ENCODE results near the gene PLA2G2C. TPM values are rescaled to one million over a fixed set of nuclear protein-coding genes. Genes with fewer than 3 reads are reported as not detected.
A peak's percentile ranks its signal among the peaks of the same experiment; 100 is the strongest.

Gene PLA2G2C
- total RNA-seq, 1 donor from 2014 or later: not detected

DNA sequence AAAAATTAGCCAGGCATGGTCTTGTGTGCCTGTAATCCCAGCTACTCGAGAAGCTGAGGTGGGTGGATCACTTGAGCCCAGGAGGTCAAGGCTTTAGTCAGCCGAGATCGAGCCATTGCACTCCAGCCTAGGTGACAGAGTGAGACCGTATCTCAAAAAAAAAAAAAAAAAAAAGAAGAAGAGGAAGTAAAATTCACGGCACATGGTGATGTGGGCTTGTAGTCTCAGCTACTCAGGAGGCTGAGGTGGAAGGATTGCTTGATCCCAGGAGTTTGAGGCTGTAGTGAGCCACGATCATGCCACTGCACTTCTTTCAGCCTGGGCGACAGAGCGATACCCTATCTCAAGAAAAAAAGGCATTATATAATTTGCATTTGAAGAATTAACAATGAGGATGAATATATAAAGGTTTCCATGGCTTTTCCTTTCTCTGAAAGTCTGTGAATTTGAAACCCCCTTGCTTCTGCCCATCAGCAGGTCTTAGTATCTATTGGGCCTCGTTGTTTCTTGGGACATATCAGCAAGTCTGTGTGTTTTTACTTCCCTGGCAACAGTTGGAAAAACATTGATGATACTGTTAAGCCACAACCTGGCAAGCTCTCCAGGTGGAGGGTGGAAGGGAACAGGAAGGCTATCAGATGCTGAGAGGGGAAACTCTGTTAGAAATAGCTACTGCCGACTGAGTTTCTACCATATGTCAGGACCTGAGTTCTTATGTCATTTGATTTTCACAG, 62.4 kb downstream of the PLA2G2C start:
- H3K9me3 Mint-ChIP-seq: no peaks in the 10 kb centered on the region
- peak; percentile 64 for ATAC-seq (ENCODE audit: low read depth)
- ChIA-PET CTCF (interaction anchor here (1.1 kb wide), 1 partner anchor 28 kb away, joined by 5 read pairs; no protein-coding TSS in a partner anchor), POLR2A (interaction anchor here (0.6 to 1.0 kb wide), 4 partner anchors 46 to 1390 kb away, joined by 4 to 6 read pairs (median 5); no protein-coding TSS in a partner anchor)
- TF ChIP-seq, protein P1, sequence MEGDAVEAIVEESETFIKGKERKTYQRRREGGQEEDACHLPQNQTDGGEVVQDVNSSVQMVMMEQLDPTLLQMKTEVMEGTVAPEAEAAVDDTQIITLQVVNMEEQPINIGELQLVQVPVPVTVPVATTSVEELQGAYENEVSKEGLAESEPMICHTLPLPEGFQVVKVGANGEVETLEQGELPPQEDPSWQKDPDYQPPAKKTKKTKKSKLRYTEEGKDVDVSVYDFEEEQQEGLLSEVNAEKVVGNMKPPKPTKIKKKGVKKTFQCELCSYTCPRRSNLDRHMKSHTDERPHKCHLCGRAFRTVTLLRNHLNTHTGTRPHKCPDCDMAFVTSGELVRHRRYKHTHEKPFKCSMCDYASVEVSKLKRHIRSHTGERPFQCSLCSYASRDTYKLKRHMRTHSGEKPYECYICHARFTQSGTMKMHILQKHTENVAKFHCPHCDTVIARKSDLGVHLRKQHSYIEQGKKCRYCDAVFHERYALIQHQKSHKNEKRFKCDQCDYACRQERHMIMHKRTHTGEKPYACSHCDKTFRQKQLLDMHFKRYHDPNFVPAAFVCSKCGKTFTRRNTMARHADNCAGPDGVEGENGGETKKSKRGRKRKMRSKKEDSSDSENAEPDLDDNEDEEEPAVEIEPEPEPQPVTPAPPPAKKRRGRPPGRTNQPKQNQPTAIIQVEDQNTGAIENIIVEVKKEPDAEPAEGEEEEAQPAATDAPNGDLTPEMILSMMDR (IDR thresholded peaks at IDR 0.05): no peak
- H3K4me3 Mint-ChIP-seq: no peak overlapping the region
- no peaks in the 10 kb centered on the region for H3K27me3 Mint-ChIP-seq
- H3K36me3 Mint-ChIP-seq (ENCODE audit: low read depth): no peaks in the 10 kb centered on the region
- no peak overlapping the region for H3K27ac Mint-ChIP-seq
- no peak for DNase-seq
- peaks cover 71% of the 10 kb centered on the region for H3K4me1 Mint-ChIP-seq
- intact Hi-C loops (cut with micrococcal nuclease): no loop called here

DNA sequence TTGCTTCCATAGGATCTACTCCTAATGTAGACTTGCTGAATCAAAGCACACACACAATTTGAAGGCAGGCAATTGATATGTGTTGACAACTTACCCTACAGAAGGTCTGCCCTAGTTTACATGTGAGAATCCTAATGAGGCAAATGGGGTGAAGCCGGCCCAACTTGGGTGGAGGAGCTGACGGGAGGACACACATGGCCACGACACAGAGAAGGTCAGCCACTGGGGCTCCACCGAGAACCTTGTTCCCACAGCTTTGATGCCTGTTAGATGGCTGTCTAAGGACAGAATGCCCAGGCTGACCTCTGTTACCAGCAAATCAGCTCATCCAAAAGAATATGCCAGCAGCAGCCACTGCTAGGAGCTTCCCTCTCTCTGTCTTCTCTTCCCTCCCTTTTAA, 65.5 kb downstream of the PLA2G2C start:
- intact Hi-C loops (cut with micrococcal nuclease): no loop called here
- DNase-seq: no peak
- H3K36me3 Mint-ChIP-seq (ENCODE audit: low read depth): no peaks in the 10 kb centered on the region
- ATAC-seq (ENCODE audit: low read depth): no peak
- H3K9me3 Mint-ChIP-seq: no peaks in the 10 kb centered on the region
- CTCF ChIA-PET: interaction anchor here (0.9 kb wide), 1 partner anchor 32 kb away, joined by 3 read pairs; no protein-coding TSS in a partner anchor
- no peak overlapping the region for H3K27ac Mint-ChIP-seq
- no peaks in the 10 kb centered on the region for H3K27me3 Mint-ChIP-seq
- H3K4me3 Mint-ChIP-seq: no peak overlapping the region
- peaks cover 70% of the 10 kb centered on the region for H3K4me1 Mint-ChIP-seq
- POLR2A ChIA-PET: interaction anchor here (1.6 kb wide), 1 partner anchor 51 kb away, joined by 16 read pairs; no protein-coding TSS in a partner anchor
- TF ChIP-seq, protein P1 (IDR thresholded peaks at IDR 0.05): no peak

DNA sequence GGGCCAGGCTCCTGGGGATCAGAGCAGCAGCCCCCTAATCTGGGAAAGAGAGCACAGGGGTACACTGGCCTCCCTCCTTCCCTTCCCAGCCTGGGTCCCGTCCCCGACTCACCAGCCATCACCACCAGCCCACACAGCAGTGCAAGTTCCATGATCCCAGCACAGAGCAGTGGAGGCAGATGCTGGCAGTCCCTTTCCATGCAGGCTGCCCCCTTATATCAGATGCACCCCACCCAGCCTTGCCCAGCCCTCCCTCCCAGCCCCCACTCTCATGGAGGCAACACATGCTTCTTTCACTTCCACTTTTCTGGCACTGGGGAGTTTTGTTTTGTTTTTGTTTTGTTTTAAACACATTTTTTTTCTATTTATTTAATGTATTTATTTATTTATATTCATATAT, 67.0 kb downstream of the PLA2G2C start, which contains the start of gene PLA2G2D:
Gene PLA2G2D, minus strand, starts transcription at position 190 of the 400 bp plus-strand sequence. Its CDS starts 38 bp downstream, at position 152.
- Mint-ChIP-seq H3K9me3 (no peaks in the 10 kb centered on the region), H3K4me1 (peaks cover 63% of the 10 kb centered on the region), H3K36me3 (ENCODE audit: low read depth) (no peaks in the 10 kb centered on the region), H3K4me3 (peak within 1 kb of the TSS; percentile 60), H3K27me3 (no peaks in the 10 kb centered on the region), H3K27ac (peak within 1 kb of the TSS; percentile 84)
- TF ChIP-seq, protein P1 (IDR thresholded peaks at IDR 0.05): no peak
- POLR2A ChIA-PET: interaction anchor here (0.7 to 1.6 kb wide), 2 partner anchors 52 to 515 kb away, joined by 4 to 16 read pairs; no protein-coding TSS in a partner anchor
- intact Hi-C loops (cut with micrococcal nuclease): no loop called here
- CTCF ChIA-PET: no interaction called here
- no peak for ATAC-seq (ENCODE audit: low read depth)
- no peak for DNase-seq

DNA sequence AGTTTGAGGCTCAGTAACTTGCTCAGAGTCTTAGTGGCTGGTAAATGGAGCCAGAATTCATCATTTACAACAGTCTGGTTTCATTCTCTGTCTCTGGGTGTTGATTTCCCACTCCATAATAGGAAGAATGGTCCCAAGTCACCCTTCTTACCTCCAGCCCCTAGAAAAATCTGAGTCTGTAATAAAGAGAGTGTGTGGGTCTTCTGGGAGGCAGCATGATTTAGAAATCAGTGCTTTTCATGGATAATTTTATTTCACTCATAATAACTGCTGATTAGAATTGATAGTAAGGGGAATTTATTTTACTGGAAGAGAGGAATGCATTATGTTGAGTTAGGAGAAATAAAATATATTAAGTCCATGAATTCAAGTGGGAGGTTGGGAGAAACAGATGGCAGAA, 69.1 kb downstream of the PLA2G2C start:
- intact Hi-C loops (cut with micrococcal nuclease): no loop called here
- H3K36me3 Mint-ChIP-seq (ENCODE audit: low read depth): no peaks in the 10 kb centered on the region
- no peak overlapping the region for H3K27ac Mint-ChIP-seq
- no peaks in the 10 kb centered on the region for H3K27me3 Mint-ChIP-seq
- POLR2A ChIA-PET: interaction anchor here (0.6 kb wide), 1 partner anchor 95 kb away, joined by 8 read pairs; no protein-coding TSS in a partner anchor
- no peak for ATAC-seq (ENCODE audit: low read depth)
- CTCF ChIA-PET: no interaction called here
- peaks cover 46% of the 10 kb centered on the region for H3K4me1 Mint-ChIP-seq
- H3K4me3 Mint-ChIP-seq: no peak overlapping the region
- H3K9me3 Mint-ChIP-seq: no peaks in the 10 kb centered on the region
- TF ChIP-seq, protein P1 (IDR thresholded peaks at IDR 0.05): no peak
- DNase-seq: no peak

DNA sequence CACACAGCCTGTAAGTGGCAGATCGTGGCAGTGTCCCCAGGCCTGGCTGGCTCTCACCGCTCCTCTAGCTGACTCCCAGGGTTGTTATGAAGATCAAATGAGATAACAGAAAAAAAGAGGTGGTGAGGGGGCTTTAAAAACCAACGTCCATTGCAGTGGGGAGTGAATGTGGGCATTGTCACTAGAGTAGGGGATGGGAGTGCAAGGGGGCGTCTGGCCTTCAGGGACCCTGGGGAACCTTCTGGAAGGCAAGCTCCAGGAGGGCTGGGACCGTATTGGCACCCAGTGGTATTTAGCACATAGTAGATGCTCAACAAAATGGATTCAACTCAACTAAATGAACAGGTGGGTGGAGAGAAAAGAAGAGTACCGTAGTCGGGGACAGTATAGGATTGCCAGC, 70.4 kb downstream of the PLA2G2C start:
- Mint-ChIP-seq H3K9me3 (no peaks in the 10 kb centered on the region), H3K27me3 (no peaks in the 10 kb centered on the region)
- ATAC-seq (ENCODE audit: low read depth): no peak

More for the DNA sequence above, 70.4 kb downstream of the PLA2G2C start:
- CTCF ChIA-PET: no interaction called here
- TF ChIP-seq, protein P1 (IDR thresholded peaks at IDR 0.05): no peak
- intact Hi-C loops (cut with micrococcal nuclease): no loop called here
- Mint-ChIP-seq H3K4me3 (no peak overlapping the region), H3K4me1 (peaks cover 38% of the 10 kb centered on the region), H3K27ac (no peak overlapping the region), H3K36me3 (ENCODE audit: low read depth) (no peaks in the 10 kb centered on the region)
- POLR2A ChIA-PET: no interaction called here
- no peak for DNase-seq

Data from activated B cell treated with CpG ODN at 0.5 μM for 24 hours (primary cell).